GM21825 (cell line): ENCODE measurements around the gene NFAM1.

Source experiments
- ATAC-seq: cut with Tn5 transposase; IDR thresholded peaks from one replicate; pipeline ENCODE4 v1.9.1; 2021; ENCODE audit warnings: mild to moderate bottlenecking, moderate library complexity; ENCODE audit not compliant: unreplicated experiment

Gene NFAM1

DNA sequence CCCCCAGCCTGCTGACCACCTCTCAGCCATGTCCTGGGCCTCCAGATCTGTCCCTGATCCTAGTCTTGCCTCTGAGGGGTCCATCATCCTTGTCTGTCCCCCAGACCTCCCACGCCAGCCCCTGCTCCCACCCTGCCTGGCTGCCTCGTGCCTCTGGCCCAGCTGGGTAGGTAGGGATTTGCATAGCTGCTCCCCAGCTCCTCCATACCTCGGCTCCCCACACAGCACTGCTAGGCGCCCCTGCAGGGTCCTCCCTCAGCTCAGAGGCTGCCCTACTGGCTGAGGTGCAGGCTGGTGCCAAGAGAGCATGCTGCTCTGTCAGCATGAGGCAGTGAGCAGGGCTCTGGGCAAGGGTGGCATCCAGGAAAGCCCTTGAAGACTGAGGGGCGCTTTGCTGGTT, 47.7 kb downstream of the NFAM1 start:
- no peak for ATAC-seq

DNA sequence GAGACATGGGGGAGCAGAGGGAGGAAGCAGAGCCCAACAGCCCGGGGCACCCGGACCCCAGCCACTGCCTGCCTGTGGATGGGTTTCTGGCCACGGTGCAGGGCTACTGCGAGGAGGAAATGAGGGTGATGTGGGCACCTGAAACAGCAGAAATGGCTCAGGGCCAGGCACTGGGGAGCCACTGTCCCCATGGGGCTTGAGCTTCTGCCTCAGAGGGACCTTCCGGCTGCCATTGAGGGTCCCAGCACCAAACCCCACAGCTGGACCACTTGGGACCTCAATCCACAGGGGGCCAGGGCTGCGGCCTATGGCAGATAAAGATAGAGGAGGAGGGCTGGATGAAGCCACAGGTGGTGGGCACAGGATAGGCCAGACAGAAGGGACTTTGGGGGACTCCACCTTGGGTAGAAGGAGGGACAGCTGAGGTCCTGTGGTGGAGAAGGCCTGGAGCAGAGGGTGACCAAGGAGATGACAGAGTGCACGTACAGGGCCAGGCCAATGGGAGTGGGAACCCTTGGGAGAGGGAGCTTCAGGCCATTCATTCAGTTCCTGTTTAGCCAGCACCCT, 48.3 kb downstream of the NFAM1 start:
- no peak for ATAC-seq

DNA sequence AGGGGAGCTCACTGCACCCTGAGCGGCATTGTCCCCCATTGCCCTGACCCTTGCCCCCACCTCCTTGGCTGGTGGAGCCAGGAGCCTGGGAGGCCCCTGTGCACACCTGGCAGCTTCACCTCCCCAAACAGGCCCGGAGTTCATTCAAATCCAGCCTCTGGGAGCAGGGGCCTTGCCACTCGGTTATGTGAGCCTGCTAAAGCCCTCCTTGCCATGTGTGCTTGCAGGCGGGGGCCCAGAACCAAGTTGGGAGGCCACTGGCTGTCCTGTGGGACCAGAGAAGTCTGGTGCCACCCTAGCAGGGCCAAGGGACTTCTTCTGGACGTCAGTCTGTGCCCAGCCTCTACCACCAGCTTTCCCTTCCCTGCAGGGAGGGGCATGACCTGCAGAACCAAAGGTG, 48.9 kb downstream of the NFAM1 start:
- no peak for ATAC-seq

DNA sequence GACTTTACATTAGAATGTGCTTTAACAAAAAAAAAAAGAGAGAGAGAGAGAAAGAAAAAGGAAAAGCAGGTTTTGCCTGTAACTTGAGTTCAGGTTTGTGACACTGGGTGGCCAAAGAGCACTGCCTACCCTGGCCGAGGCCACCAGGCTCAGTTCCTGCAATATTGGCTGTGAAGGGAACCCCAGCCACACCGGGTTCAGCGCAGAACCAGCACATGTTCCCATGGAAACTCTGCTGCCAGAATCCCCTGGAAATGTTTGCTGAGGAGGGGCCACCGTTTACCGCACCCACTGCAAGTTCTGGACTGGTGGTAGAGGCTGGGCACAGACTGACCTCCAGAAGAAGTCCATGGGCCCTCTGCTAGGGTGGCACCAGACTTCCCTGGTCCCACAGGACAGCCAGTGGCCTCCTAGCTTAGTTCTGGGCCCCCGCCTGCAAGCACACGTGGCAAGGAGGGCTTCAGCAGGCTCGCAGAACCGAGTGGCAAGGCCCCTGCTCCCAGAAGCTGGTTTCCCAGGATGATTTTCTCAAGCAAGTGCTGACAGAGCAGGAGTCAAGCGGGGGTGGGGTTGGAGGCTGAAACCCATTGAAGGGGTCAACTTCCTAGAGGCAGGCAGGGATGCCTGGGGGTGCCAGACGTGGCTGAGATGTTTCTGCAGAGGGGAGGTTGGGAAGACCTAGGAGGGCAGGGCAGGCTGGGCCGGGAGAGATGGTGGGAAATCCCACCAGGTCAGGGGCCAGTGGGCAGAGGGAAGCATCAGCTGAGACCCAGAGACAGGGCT, 51.2 kb downstream of the NFAM1 start:
- ATAC-seq, result no peak

DNA sequence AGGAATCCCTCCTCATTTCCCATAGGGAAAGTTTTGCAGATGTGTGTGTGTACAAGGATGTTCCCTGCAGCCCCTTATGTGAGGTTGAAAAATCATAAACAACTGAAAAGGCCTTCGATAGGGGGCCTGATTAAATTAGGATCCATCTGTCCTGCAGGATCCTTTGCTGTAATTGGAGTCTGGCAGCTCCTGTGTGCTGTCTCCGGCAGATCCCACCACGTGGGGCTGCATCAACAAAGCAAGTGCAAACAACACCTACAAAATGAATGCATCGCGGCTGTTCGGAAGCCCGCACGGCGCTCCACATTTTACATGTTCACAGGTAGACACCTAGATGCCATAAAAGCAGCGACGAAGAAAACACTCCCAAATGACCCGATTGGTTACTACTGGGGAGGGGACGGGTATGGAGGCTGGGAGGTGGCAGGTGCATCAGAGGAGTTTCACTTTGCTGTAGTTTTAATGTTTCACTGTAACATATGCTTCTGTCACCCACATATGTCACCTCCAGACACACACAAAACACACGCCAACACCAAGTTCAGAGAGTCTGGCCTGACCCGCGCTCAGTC, 52.2 kb downstream of the NFAM1 start:
- no peak for ATAC-seq

DNA sequence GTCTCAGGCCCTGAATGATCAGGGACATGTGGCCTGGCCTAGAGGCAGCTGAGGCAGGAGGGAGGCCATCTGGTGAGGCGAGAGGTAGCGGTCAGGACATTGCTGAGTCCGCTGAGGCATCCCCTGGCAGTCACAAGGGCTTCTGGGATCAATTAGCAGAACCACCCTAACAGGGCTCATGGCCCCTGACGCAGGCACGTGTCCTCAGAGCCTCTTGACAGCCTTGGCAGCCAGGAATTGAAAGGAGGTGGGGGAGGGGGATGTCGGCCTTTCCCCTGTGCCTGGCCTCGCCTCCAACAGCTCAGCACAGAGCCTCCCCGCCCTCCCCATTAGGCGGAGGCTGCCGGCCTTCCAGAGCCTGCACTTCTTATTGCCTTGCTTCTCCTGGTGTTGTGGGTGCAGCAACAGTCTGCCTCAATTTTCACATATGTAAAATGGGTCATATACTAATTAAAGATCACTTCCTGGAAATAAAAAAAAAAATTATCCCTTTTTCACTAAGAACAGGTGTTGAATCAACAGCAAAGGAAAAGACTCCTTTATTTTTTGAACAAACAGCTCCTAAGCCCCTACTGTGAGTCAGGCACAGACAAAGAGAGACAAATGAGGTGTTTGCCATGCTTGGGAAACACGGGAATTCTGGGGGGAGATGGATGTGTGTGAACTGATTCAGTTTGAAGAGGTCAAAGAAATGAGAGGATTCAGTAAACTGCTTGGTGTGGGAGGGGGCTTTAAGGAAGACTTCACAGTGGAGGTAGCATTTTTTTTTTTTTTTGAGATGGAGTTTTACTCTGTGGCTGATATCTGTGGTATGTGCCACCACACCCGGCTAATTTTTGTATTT, 55.3 kb downstream of the NFAM1 start:
- no peak for ATAC-seq

DNA sequence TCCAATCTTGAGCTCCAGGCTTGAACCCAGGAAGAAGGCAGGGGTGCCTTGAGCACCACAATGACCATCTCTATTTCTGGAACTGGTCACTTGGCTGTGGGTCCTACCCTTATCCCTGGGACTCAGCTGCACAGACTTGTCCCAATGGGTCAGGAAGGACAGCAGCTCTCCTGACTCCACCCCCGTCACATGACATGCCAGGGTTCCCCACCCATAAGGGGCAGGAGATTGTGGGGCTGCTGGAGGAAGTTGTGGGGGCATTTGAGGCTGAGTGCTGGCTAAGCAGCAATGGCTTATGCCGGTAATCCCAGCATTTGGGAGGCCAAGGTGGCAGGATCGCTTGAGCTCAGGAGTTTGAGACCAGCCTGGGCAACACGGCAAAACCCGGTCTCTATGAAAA, 56.2 kb downstream of the NFAM1 start:
- no peak for ATAC-seq

DNA sequence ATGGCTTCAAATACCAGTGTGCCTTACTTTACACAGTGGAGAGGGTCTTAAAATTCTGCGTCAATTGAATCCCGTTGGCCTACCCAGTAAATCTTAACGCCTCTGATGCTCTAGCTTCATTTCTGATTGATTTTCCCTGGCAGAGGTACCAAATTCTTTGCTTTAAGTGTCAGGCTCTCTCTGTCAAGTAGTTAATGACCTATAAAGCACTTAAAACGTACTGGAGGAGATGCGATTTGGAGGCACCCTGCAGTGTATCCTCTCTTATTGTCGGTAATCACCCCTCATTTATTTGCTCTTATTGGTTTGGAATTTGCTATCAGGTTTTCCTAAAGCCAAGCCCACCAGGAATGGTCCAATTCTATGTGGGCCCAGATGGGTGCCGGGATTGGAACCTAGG, 59.2 kb downstream of the NFAM1 start:
- ATAC-seq, result no peak

DNA sequence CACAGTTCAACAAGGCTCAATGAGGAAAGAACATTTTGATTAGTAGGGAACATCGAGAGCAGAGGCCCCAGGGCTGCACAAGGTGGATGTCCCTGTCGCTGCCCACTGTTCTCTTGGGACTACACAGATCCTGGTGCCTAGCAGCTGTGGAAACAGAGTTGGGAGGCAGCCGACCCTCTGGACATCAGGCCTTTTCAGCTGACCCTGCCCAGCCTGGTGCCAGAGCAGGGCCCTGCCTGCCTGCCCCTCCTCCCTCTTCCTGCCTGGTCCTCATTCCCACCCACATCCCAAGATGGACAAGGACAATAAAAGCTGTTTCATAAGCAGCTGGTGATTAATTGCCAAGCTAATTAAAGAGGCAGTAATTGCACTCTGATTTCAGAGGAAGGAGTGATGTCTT, 60.7 kb downstream of the NFAM1 start:
- ATAC-seq, result no peak

DNA sequence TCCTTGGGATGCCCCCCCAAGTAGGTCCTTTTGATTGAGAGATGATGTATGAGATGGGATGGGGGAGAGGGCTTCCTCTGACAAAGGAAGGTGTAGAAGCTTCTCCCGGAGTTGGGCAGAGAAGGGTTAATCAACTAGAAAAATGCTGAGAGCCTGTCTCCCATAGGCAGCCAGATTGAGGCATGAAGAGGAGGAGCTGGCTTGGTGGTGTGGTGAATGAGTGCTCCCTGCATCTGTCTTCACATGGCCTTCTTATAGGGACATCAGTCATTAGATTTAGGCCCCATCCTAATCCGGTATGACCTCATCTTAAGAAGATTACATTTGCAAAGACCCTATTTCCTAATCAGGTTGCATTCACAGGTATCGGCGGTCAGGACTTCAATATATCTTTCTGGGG, 61.1 kb downstream of the NFAM1 start:
- no peak for ATAC-seq

DNA sequence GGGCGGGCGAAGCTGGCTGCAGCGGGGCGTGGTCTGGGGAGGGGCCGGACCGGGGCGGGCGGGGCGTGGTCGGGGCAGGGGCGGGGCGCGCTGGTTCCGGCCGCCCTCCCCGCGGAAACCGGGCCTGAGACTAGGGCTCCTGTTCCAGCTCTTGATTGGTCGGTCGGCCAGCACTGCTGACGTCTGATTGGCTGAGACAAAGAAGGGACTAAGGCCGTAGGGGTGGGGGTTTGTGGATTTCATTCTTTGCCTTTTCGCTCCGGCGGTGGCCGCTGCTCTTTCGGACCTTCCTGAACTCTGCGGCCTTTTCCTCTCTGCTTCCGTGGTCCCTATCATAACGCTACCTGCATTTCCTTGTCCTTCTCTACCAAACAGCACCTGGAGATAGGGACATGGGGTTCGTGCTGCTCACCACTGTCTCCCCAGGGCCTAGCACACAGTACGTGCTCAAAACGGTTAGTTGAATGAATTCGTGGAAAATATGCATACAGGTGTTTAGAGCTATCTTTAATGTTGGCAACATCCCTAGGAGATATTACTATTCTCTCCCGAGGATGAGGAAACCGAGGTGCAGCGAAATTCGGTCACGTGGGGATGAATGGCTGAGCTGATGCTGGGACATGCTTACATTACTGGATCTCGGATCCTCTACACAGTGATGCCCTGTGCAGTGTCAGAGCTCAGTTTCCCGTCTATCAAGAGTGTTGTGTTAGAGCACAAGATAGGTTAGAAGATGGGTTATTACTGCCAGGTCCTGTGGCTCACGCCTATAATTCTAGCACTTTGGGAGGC, 62.8 kb downstream of the NFAM1 start:
- ATAC-seq, result peak; percentile 90

DNA sequence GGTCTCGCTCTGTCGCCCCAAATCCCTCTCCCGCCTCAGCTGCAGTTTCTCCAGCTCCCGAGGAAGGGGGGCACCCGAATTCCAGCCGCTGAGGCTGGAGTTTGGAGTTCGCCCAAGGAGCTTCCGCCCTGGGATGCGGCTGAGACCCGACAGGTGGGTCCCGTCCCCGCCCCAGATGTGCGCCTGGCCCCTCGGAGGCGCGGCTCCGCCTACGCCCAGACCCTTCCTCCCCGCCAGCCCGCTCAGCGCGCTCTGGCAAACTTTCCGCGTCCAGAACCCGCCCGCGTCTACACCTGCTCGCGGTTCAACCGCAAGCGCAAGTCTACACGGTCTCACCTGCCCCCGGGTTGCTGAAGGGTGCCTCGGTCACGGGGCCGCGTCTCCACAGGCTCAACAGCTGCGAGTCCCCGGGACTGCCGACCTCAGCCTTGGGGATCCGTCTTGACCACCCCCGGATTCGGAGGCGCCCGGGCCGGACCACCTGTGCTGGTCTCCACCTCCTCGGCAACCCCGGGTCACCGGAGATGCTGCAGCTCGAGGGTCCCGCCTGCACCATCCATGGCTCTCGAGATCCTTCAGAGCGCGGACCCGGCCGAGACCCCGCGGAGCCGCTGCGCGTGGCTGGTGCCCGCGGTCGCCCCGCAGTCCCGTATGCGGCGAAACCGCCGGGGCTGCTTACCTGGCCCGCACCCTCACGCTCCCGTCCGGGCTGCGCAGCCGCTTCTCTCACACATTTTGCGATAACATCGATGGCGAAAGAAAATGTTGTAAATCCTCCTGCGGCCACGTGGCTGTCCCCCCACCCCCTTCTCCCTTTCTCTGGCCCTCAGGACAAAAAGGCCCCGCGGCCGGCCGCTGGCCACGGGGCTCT, 63.6 kb downstream of the NFAM1 start:
- peak; percentile 11 for ATAC-seq

DNA sequence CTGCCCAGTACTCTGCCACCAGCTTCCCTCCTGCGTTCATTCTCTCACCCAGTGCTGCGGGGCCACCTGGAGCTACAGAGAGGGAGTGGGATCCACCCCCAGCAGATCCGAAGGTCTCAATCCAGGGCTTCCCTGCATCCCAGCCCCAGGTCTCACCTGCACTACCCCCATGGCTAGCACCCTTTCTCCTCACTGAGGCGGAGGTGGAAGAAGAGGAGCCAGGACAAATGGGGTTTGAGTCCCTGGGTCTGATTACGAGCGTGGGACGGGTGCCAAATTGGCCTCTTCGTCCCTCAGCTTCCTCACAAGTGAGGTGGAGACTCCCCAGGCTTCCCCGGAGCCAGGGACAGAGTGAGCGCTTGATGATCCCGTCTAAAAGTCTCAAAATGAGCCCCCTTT, 64.2 kb downstream of the NFAM1 start:
- no peak for ATAC-seq

DNA sequence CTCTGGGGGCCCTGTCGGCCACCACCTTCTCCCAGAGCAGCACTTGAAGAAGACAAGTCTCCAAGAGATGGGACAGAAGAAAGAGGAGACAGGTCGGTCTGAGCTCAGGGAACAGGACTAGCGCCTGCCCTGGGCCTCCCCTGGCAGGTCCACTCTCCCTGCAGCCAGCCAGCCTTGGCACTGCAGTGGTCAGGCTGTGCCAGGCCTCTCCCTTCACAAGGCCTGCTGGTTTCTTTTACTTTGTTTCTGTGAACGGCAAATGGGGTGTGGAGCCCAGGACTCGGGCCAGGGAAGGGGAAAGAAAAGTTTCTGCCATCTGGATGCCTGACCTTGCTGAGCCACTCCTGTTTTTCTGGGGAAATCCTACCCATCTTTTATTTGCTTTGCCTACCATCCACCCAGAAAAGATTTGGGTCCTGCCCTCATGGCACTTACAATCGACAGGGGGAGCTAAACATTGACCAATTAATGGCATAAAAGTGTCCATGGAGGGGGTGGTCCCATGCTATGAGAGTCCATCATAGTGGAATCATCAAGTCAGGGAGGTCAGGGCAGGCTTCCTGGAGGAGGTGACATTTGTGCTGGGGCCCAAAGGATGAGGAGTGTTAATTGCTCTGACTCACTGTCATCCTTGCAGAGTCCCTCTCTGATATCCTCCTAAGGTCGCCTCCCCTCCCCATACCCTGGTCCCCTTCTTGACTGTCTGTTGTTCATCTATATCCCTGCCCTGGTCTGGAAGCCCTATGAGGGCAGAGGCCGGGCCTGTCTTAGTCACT, 65.2 kb downstream of the NFAM1 start:
- no peak for ATAC-seq

DNA sequence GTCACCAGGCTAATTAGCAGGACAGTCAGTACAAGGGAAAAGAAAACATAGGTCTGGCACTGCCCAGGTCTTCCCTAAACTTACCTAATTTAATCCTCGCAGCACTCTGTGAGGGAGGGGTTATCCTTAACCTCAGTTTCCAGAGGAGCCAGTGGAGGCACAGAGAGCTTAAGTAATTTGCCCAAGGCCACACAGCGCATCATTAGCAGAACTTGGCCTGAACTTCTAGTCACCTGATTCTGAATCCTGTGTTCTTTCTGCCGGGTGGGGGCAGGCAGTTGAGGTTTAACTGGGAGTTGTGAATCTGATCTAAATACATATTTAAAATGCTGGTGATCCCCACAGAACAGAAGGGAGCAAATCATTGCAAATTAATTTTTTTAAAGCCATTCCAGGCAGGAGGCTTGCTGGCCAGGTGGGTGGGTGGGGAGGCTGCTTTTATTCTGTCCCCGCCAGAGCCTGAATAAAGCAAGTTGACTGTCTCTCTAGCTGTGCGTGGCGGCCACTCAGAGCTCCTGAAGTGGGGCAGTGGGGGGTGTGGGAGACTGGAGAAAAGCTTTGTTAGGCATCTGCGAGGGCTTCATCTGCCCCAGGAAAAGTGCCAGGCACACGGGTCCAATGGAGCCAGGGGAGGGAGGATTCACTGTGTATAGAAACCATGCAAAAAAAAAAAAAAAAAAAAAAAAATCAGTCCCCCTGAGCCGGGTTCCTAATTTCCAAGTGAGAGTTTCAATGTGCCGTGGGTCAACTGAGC, 66.1 kb downstream of the NFAM1 start:
- ATAC-seq, result no peak

DNA sequence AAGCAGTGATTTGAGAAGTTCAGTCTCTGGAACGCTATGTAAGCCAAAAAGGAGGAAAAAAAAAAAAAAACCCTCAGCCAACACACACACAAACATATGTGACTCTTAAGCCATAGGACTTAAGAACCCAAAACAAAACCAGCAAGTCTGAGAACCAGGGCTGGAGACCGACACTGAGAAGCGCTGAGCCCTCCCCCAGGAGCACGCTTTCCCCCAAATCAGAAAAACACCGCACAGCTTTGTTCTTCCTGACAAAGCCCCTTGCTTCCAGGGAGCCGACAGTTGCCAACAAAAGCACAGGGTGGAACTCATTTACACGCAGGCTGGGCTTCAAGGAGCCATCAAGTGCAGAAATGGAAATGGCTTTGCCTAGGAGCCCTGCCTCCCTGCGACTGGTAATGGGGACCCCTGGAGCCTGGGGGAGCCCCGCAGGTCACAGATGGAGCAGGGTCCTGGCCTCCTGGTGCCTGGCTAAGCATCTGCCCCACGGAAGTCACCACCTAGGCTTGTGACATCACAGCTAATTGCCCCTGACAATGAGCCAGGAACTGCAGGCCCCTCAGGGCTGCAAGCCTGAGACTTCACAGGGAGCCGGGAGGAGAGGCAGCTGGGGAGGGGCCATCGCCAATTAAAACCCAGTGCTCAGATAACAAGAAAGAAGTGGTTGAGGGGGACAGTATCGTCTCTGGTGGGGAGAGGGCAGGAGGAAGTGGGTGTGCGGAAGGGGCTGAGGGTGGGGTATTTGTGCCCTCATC, 66.9 kb downstream of the NFAM1 start:
- ATAC-seq, result no peak

DNA sequence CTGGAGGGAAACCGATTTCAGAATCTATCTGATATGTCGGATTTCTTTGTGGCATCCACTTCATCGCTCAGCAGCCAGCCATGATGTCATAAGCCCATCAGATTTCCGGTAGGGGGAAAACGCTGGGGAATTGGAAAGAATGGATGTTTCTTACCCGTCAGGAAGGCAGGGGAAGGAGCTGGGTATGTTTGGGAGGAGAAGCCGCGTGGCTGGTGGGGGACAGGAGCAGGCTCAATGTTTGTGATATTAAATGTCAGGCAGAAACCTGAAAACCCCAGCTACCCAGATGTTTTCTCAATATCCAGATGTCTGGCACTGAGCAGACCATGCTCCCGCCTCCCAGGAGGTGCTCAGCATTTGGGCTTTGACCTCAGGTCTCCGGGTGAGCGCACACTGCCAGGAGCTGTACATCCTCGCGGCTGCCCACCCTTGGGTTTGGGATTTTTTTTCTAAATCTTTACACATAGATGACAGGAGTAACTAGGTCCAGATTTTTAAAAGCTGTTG, 67.5 kb downstream of the NFAM1 start:
- no peak for ATAC-seq
